ENCODE measurements around the gene APOL5.

Gene APOL5

GRCh38 chr22:35746946-35747703 lies 29.5 kb downstream of the APOL5 start:
- Histone ChIP-seq H3F3A (ENCODE audit: insufficient read depth) (peaks cover 86% of the 10 kb centered on the region), H3K9me2 (replicated peaks; ENCODE audit: insufficient read depth, low read length) (no peaks in the 10 kb centered on the region), H3K9me3 (ENCODE audit: insufficient read depth, low read length) (no peaks in the 10 kb centered on the region), H4K20me1 (ENCODE audit: low read depth, low read length) (no peaks in the 10 kb centered on the region), H3K27ac (ENCODE audit: low read depth, low read length) (peak overlapping the region; percentile 99), H2AFZ (ENCODE audit: low read depth, low read length, severe bottlenecking) (no peak overlapping the region), H3K9ac (ENCODE audit: low read length) (peak overlapping the region; percentile 74), H3K27me3 (ENCODE audit: low read length) (no peaks in the 10 kb centered on the region), H3K36me3 (ENCODE audit: low read length) (peaks cover 5% of the 10 kb centered on the region), H3K4me2 (ENCODE audit: low read depth, low read length, poor library complexity, severe bottlenecking) (peak overlapping the region; percentile 96), H3K4me3 (ENCODE audit: insufficient read depth, low read length, poor library complexity, severe bottlenecking) (peak overlapping the region; percentile 63), H3K79me2 (ENCODE audit: insufficient read depth, low read length) (peaks cover 19% of the 10 kb centered on the region)
- TF ChIP-seq EZH2phosphoT487 (conservative IDR thresholded peaks at IDR 0.05; ENCODE audit: low read length) (no peak), CTCF (IDR thresholded peaks at IDR 0.05; ENCODE audit: insufficient read depth, low read length, poor library complexity, severe bottlenecking) (no peak)

GRCh38 chr22:35749808-35750207 lies 32.1 kb downstream of the APOL5 start:
- TF ChIP-seq CTCF (IDR thresholded peaks at IDR 0.05; ENCODE audit: insufficient read depth, low read length, poor library complexity, severe bottlenecking) = no peak
- no peak for TF ChIP-seq EZH2phosphoT487 (conservative IDR thresholded peaks at IDR 0.05; ENCODE audit: low read length)

GRCh38 chr22:35752006-35752862 lies 34.6 kb downstream of the APOL5 start:
- Histone ChIP-seq H3K27me3 (ENCODE audit: low read length) (no peaks in the 10 kb centered on the region), H3F3A (ENCODE audit: insufficient read depth) (peaks cover 74% of the 10 kb centered on the region), H3K9me2 (replicated peaks; ENCODE audit: insufficient read depth, low read length) (no peaks in the 10 kb centered on the region), H3K9ac (ENCODE audit: low read length) (peak overlapping the region; percentile 64), H3K36me3 (ENCODE audit: low read length) (no peaks in the 10 kb centered on the region), H3K27ac (ENCODE audit: low read depth, low read length) (peak overlapping the region; percentile 99), H4K20me1 (ENCODE audit: low read depth, low read length) (no peaks in the 10 kb centered on the region), H3K79me2 (ENCODE audit: insufficient read depth, low read length) (no peaks in the 10 kb centered on the region), H3K9me3 (ENCODE audit: insufficient read depth, low read length) (no peaks in the 10 kb centered on the region), H3K4me3 (ENCODE audit: insufficient read depth, low read length, poor library complexity, severe bottlenecking) (peak overlapping the region; percentile 43), H2AFZ (ENCODE audit: low read depth, low read length, severe bottlenecking) (peak overlapping the region; percentile 4), H3K4me2 (ENCODE audit: low read depth, low read length, poor library complexity, severe bottlenecking) (peak overlapping the region; percentile 96)
- no peak for TF ChIP-seq CTCF (IDR thresholded peaks at IDR 0.05; ENCODE audit: insufficient read depth, low read length, poor library complexity, severe bottlenecking)
- TF ChIP-seq EZH2phosphoT487 (conservative IDR thresholded peaks at IDR 0.05; ENCODE audit: low read length) = no peak

More at GRCh38 chr22:35749808-35750207, 32.1 kb downstream of the APOL5 start:
- Histone ChIP-seq H2AFZ (ENCODE audit: low read depth, low read length, severe bottlenecking) (no peak overlapping the region), H3K9me2 (replicated peaks; ENCODE audit: insufficient read depth, low read length) (no peaks in the 10 kb centered on the region), H3K9ac (ENCODE audit: low read length) (peak overlapping the region; percentile 74), H3K27ac (ENCODE audit: low read depth, low read length) (peak overlapping the region; percentile 99), H3K36me3 (ENCODE audit: low read length) (no peaks in the 10 kb centered on the region), H3F3A (ENCODE audit: insufficient read depth) (peaks cover 81% of the 10 kb centered on the region), H3K27me3 (ENCODE audit: low read length) (no peaks in the 10 kb centered on the region), H3K4me3 (ENCODE audit: insufficient read depth, low read length, poor library complexity, severe bottlenecking) (peak overlapping the region; percentile 30), H4K20me1 (ENCODE audit: low read depth, low read length) (no peaks in the 10 kb centered on the region), H3K79me2 (ENCODE audit: insufficient read depth, low read length) (peaks cover 15% of the 10 kb centered on the region), H3K4me2 (ENCODE audit: low read depth, low read length, poor library complexity, severe bottlenecking) (peak overlapping the region; percentile 96), H3K9me3 (ENCODE audit: insufficient read depth, low read length) (no peaks in the 10 kb centered on the region)

Data from SU-DHL-6 (cell line).